ENCODE data around the gene TUT4. TPM values are rescaled to one million over a fixed set of nuclear protein-coding genes. Genes with fewer than 3 reads are reported as not detected.

The TUT4 gene
- total RNA-seq, 1 experiment from 2014 or later: 37.4 TPM

DNA sequence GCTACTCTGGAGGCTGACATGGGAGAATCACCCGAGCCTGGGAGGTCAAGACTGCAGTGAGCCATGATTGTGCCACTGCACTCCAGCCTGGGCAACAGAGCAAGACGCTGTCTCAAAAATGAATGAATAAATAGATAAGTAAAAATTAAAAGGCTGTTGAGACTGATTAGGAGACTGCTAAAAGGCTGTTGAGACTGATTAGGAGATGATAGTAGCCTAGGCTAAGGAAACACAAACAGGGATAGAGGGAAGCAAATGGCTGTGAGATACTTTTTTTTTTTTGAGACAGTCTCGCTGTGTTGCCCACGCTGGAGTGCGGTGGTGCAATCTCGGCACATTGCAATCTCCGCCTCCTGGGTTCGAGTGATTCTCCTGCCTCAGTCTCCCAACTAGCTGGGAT is 120.1 kb downstream of the TUT4 start:
- no peak overlapping the region for H2AFZ ChIP-seq (ENCODE audit: low read length)
- H3K9me3 ChIP-seq (ENCODE audit: low read length): no peaks in the 10 kb centered on the region
- intact Hi-C loops (cut with micrococcal nuclease): no loop called here
- ATAC-seq (no peak), DNase-seq (no peak)
- H3K27me3 ChIP-seq (ENCODE audit: low read length): no peaks in the 10 kb centered on the region
- BruUV-seq (replicated peaks): no TSS peak
- H3K4me1 ChIP-seq (ENCODE audit: insufficient read depth, low read length): no peaks in the 10 kb centered on the region
- H3K9me2 ChIP-seq (replicated peaks; ENCODE audit: low read length): no peaks in the 10 kb centered on the region
- H3K4me3 ChIP-seq (ENCODE audit: low read length): no peak overlapping the region
- H3K36me3 ChIP-seq (ENCODE audit: low read depth, low read length): peaks cover 19% of the 10 kb centered on the region
- ChIA-PET CTCF (no interaction called here), POLR2A (ENCODE audit: unreplicated experiment) (no interaction called here)
- no peaks in the 10 kb centered on the region for H3F3A ChIP-seq (ENCODE audit: low read length, unreplicated experiment)
- TF ChIP-seq EZH2phosphoT487 (IDR thresholded peaks at IDR 0.05; ENCODE audit: borderline replicate concordance, low read length) (no peak), EZH2 (IDR thresholded peaks at IDR 0.05; ENCODE audit: low read length, unreplicated experiment) (no peak)
- TF ChIP-seq, protein P1, sequence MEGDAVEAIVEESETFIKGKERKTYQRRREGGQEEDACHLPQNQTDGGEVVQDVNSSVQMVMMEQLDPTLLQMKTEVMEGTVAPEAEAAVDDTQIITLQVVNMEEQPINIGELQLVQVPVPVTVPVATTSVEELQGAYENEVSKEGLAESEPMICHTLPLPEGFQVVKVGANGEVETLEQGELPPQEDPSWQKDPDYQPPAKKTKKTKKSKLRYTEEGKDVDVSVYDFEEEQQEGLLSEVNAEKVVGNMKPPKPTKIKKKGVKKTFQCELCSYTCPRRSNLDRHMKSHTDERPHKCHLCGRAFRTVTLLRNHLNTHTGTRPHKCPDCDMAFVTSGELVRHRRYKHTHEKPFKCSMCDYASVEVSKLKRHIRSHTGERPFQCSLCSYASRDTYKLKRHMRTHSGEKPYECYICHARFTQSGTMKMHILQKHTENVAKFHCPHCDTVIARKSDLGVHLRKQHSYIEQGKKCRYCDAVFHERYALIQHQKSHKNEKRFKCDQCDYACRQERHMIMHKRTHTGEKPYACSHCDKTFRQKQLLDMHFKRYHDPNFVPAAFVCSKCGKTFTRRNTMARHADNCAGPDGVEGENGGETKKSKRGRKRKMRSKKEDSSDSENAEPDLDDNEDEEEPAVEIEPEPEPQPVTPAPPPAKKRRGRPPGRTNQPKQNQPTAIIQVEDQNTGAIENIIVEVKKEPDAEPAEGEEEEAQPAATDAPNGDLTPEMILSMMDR (conservative IDR thresholded peaks at IDR 0.05; ENCODE audit: low read depth, low read length): no peak
- H3K79me2 ChIP-seq (ENCODE audit: low read length): no peaks in the 10 kb centered on the region
- no peak overlapping the region for H3K27ac ChIP-seq (ENCODE audit: low read length)
- no peak overlapping the region for H3K4me2 ChIP-seq (ENCODE audit: low read length)
- H3K9ac ChIP-seq (ENCODE audit: low read length): no peak overlapping the region
- no peaks in the 10 kb centered on the region for H4K20me1 ChIP-seq (ENCODE audit: low read length)

DNA sequence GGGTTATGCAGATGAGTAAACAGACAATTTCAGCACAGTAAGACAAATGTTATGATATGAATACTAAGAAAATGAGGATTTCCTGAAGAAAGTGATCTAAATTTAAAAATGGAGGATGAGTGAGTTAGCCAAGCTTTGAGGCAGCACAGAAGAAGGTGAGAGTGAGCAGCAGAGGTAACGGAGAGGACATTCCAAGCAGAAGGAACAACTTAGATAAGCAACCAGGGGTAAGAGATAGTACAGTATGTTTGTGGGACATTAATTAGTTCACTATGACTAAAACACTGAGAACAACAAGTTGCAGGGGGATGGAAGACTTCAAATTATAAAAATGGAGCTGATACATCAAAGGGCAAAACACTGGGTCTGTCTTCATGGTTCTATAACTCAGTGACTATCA is 125.7 kb downstream of the TUT4 start:
- no peaks in the 10 kb centered on the region for H3K79me2 ChIP-seq (ENCODE audit: low read length)
- ChIA-PET POLR2A (ENCODE audit: unreplicated experiment) (no interaction called here), CTCF (no interaction called here)
- no peak overlapping the region for H3K4me2 ChIP-seq (ENCODE audit: low read length)
- TF ChIP-seq EZH2phosphoT487 (IDR thresholded peaks at IDR 0.05; ENCODE audit: borderline replicate concordance, low read length): no peak
- H2AFZ ChIP-seq (ENCODE audit: low read length): no peak overlapping the region
- no TSS peak for BruUV-seq (replicated peaks)
- H3K9me3 ChIP-seq (ENCODE audit: low read length): no peaks in the 10 kb centered on the region
- peaks cover 14% of the 10 kb centered on the region; the same call in 1 of the 2 replicates for H3K4me1 ChIP-seq (ENCODE audit: insufficient read depth, low read length)
- no peak for ATAC-seq
- no peak overlapping the region for H3K4me3 ChIP-seq (ENCODE audit: low read length)
- DNase-seq: no peak
- no peak overlapping the region for H3K27ac ChIP-seq (ENCODE audit: low read length)
- no peaks in the 10 kb centered on the region for H3F3A ChIP-seq (ENCODE audit: low read length, unreplicated experiment)
- H4K20me1 ChIP-seq (ENCODE audit: low read length): no peaks in the 10 kb centered on the region
- H3K9me2 ChIP-seq (replicated peaks; ENCODE audit: low read length): no peaks in the 10 kb centered on the region
- intact Hi-C loops (cut with micrococcal nuclease): no loop called here
- H3K36me3 ChIP-seq (ENCODE audit: low read depth, low read length): peaks cover 28% of the 10 kb centered on the region
- H3K9ac ChIP-seq (ENCODE audit: low read length): no peak overlapping the region
- H3K27me3 ChIP-seq (ENCODE audit: low read length): no peaks in the 10 kb centered on the region

DNA sequence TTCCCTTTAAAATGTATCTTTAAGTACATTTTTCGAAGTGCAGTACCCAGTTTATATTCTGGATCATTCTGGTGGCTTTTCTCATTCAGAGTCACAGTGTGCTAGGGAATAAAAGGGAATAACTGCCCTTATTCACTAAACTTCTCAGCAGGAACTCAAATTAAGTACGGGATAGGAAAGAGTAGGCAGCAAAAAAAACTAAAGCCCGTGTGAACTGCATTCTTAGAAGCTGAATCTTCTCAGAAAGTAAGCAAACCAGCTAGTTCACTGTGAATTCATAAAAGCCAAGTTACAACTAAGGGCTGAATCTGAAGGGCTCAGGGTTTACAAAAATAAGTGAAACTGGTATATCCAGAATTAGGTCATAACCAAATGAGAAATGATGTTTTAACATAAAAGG is 126.5 kb downstream of the TUT4 start:
- H3K4me3 ChIP-seq (ENCODE audit: low read length): no peak overlapping the region
- H2AFZ ChIP-seq (ENCODE audit: low read length): no peak overlapping the region
- peaks cover 14% of the 10 kb centered on the region; the same call in 1 of the 2 replicates for H3K4me1 ChIP-seq (ENCODE audit: insufficient read depth, low read length)
- DNase-seq: peak; percentile 61
- H3K9ac ChIP-seq (ENCODE audit: low read length): no peak overlapping the region
- no peaks in the 10 kb centered on the region for H3K9me2 ChIP-seq (replicated peaks; ENCODE audit: low read length)
- peak overlapping the region; percentile 24; the same call in 1 of the 2 replicates for H3K4me2 ChIP-seq (ENCODE audit: low read length)
- peaks cover 35% of the 10 kb centered on the region for H3K36me3 ChIP-seq (ENCODE audit: low read depth, low read length)
- H3F3A ChIP-seq (ENCODE audit: low read length, unreplicated experiment): no peaks in the 10 kb centered on the region
- TF ChIP-seq, protein P1 (conservative IDR thresholded peaks at IDR 0.05; ENCODE audit: low read depth, low read length): no peak
- TF ChIP-seq EZH2 (IDR thresholded peaks at IDR 0.05; ENCODE audit: low read length, unreplicated experiment): no peak
- no peak for TF ChIP-seq EZH2phosphoT487 (IDR thresholded peaks at IDR 0.05; ENCODE audit: borderline replicate concordance, low read length)
- BruUV-seq (replicated peaks): no TSS peak
- intact Hi-C loops (cut with micrococcal nuclease): no loop called here
- H3K27me3 ChIP-seq (ENCODE audit: low read length): no peaks in the 10 kb centered on the region
- H3K9me3 ChIP-seq (ENCODE audit: low read length): no peaks in the 10 kb centered on the region
- peak; percentile 15; the same call in 1 of the 2 replicates for ATAC-seq
- no peaks in the 10 kb centered on the region for H3K79me2 ChIP-seq (ENCODE audit: low read length)
- H3K27ac ChIP-seq (ENCODE audit: low read length): no peak overlapping the region
- H4K20me1 ChIP-seq (ENCODE audit: low read length): no peaks in the 10 kb centered on the region
- ChIA-PET CTCF (no interaction called here), POLR2A (ENCODE audit: unreplicated experiment) (no interaction called here)
